Smooth muscle cell (in vitro differentiated cells): ENCODE results near the gene BAG5. TPM values are rescaled to one million over a fixed set of nuclear protein-coding genes. Genes with fewer than 3 reads are reported as not detected.

Source experiments
- DNase-seq: peaks from one replicate; lab custom pipeline; 2025; ENCODE audit not compliant: unreplicated experiment; lab: John Stamatoyannopoulos, UW
- H2AFZ ChIP-seq: fragments of 200-600 bp; sonication (generic); 2 replicates; pipeline ENCODE4 v1.6.0; 2016; ENCODE audit warnings: antibody characterized with exemption, low read depth, mild to moderate bottlenecking
- H3F3A ChIP-seq: fragments of 200-600 bp; sonication (generic); 2 replicates; pipeline ENCODE4 v1.6.0; 2017; ENCODE audit warnings: antibody characterized with exemption, low read depth
- H3K27ac ChIP-seq: fragments of 200-600 bp; sonication (generic); 2 replicates; pipeline ENCODE4 v1.5.1; 2016; ENCODE audit warnings: low read depth, mild to moderate bottlenecking
- H3K27me3 ChIP-seq: fragments of 200-600 bp; sonication (generic); 2 replicates; pipeline ENCODE4 v1.6.1; 2016; ENCODE audit warnings: low read depth, mild to moderate bottlenecking
- H3K36me3 ChIP-seq: fragments of 200-600 bp; sonication (generic); 2 replicates; pipeline ENCODE4 v1.5.1; 2016; ENCODE audit warnings: low read depth
- H3K4me1 ChIP-seq: fragments of 200-600 bp; sonication (generic); 2 replicates; pipeline ENCODE4 v1.5.1; 2016; ENCODE audit warnings: low read depth
- H3K4me2 ChIP-seq: fragments of 200-600 bp; sonication (generic); 2 replicates; pipeline ENCODE4 v1.6.0; 2016; ENCODE audit warnings: mild to moderate bottlenecking
- H3K4me3 ChIP-seq: fragments of 200-600 bp; sonication (generic); 2 replicates; pipeline ENCODE4 v1.5.1; 2016; ENCODE audit warnings: mild to moderate bottlenecking
- H3K79me2 ChIP-seq: fragments of 200-600 bp; sonication (generic); 2 replicates; pipeline ENCODE4 v1.6.0; 2016; ENCODE audit warnings: low read depth, mild to moderate bottlenecking
- H3K9ac ChIP-seq: fragments of 200-600 bp; sonication (generic); 2 replicates; pipeline ENCODE4 v1.6.0; 2016; ENCODE audit warnings: low read depth
- H3K9me3 ChIP-seq: fragments of 200-600 bp; sonication (generic); replicated peaks from 2 replicates; pipeline ENCODE4 v1.5.1; 2016; ENCODE audit warnings: low read depth
- H4K20me1 ChIP-seq: fragments of 200-600 bp; sonication (generic); 2 replicates; pipeline ENCODE4 v1.6.0; 2016; ENCODE audit warnings: low read depth
- WGBS: methylation state at CpG from one replicate; pipeline ENCODE4 v1.1.7; 2016; ENCODE audit warnings: low lambda C conversion rate; 5-methylcytosine and 5-hydroxymethylcytosine counted together
- polyA plus RNA-seq: library from polyadenylated mRNA; unstranded; fragments of >200 nt; fragmentation: Nextera tagmentation; extraction: Ambion mirVana; gene quantifications from 2 replicates; pipeline ENCODE4 v1.2.1, GENCODE V29; 2016
- total RNA-seq: library from RNA; depleted of rRNA; stranded (reverse); fragments of >200 nt; gene quantifications from 2 replicates; pipeline ENCODE4 v1.2.3, GENCODE V29; 2014
- TF ChIP-seq, protein P1 (sequence below): fragments of 200-600 bp; sonication (generic); IDR thresholded peaks from 2 replicates; pipeline ENCODE4 v1.5.1; 2017; ENCODE audit warnings: borderline replicate concordance, mild to moderate bottlenecking, antibody characterized with exemption; ENCODE audit not compliant: insufficient read depth, poor library complexity, severe bottlenecking

BAG5 gene
- total and polyA plus RNA-seq, 2 experiments from 2014 or later = 13.4 to 31.1 TPM

DNA sequence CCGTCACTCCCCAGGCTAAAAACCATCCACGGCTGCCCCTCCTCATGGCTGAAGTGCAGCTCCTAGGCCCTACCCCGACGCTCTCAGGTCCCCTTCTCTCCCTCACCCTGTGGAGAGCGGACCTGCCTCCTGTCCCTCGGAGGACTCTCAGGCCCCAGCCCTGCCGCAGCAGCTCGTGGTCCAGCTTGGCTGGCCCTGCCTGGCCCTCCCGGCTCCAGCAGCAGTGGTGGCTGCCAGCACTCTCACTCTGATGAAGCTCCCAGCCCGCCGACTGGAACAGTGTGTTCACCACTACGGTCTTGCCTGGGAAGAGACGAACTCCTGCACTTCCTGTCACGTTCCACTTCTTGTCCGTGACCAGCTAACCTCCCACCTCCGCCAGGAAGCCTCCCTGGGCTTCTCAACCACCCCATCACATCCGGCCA, 11.1 kb downstream of the BAG5 start:
- Histone ChIP-seq H2AFZ (no peak overlapping the region), H3K9me3 (no peaks in the 10 kb centered on the region), H3K79me2 (no peaks in the 10 kb centered on the region), H3K4me2 (no peak overlapping the region), H3K36me3 (no peaks in the 10 kb centered on the region), H3K27me3 (no peaks in the 10 kb centered on the region), H3K9ac (no peak overlapping the region), H3K27ac (no peak overlapping the region), H3F3A (no peaks in the 10 kb centered on the region), H4K20me1 (peaks cover 50% of the 10 kb centered on the region), H3K4me3 (no peak overlapping the region), H3K4me1 (no peaks in the 10 kb centered on the region)
- 89% methylated on average over 17 of the region's 17 CpGs for WGBS
- no peak for DNase-seq
- TF ChIP-seq, protein P1, sequence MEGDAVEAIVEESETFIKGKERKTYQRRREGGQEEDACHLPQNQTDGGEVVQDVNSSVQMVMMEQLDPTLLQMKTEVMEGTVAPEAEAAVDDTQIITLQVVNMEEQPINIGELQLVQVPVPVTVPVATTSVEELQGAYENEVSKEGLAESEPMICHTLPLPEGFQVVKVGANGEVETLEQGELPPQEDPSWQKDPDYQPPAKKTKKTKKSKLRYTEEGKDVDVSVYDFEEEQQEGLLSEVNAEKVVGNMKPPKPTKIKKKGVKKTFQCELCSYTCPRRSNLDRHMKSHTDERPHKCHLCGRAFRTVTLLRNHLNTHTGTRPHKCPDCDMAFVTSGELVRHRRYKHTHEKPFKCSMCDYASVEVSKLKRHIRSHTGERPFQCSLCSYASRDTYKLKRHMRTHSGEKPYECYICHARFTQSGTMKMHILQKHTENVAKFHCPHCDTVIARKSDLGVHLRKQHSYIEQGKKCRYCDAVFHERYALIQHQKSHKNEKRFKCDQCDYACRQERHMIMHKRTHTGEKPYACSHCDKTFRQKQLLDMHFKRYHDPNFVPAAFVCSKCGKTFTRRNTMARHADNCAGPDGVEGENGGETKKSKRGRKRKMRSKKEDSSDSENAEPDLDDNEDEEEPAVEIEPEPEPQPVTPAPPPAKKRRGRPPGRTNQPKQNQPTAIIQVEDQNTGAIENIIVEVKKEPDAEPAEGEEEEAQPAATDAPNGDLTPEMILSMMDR = no peak

DNA sequence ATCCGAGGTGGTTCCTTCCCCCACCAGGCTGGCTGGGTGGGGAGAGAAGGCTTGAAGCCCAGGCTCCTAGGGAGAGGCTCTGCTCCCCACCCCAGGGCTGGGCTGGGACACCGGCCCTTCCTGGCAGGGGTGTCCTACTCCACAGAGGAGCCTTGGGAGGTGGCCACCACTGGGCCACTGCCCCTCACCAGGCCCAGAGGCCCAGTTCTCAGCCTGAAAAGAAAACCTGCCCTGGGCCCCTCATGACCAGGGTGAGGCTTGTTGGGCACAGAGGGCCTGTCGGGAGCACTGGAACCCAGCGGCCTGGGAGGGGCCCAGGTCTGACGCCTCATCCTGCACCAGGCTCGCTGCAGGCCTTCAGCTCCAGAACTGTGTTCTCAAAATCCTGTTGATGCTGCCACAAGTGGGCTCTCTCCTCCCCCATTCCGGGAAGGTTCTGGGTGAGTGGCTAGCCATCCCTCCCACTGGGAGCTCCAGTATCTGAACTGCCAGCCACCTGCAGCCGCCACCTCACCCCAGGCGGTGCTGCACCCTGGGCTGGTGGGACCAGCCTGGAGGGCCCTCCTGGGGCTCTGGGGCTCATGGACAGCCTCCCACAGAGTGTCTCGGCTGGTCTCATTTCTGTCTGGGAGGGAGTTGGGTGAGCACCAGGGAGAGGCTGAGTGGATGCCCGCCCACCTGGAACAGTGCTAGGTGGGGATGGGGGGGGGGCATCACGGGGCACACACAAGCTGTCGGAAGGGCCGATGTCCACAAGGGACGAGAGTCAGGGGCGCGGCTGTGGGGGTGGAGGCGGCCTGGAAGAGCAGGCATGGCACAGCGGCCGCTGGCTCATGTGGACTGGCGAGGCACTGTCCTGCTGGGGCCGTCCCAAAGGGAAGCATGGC, 11.8 kb downstream of the BAG5 start:
- Histone ChIP-seq H3K9ac (no peak overlapping the region), H3K9me3 (no peaks in the 10 kb centered on the region), H3K4me2 (no peak overlapping the region), H3K4me1 (no peaks in the 10 kb centered on the region), H3K27ac (no peak overlapping the region), H2AFZ (no peak overlapping the region), H3K36me3 (no peaks in the 10 kb centered on the region), H3K27me3 (no peaks in the 10 kb centered on the region), H3K79me2 (no peaks in the 10 kb centered on the region), H4K20me1 (peaks cover 46% of the 10 kb centered on the region), H3K4me3 (no peak overlapping the region), H3F3A (no peaks in the 10 kb centered on the region)
- TF ChIP-seq, protein P1 = no peak
- DNase-seq = no peak
- 92% methylated on average over 11 of the region's 22 CpGs for WGBS

DNA sequence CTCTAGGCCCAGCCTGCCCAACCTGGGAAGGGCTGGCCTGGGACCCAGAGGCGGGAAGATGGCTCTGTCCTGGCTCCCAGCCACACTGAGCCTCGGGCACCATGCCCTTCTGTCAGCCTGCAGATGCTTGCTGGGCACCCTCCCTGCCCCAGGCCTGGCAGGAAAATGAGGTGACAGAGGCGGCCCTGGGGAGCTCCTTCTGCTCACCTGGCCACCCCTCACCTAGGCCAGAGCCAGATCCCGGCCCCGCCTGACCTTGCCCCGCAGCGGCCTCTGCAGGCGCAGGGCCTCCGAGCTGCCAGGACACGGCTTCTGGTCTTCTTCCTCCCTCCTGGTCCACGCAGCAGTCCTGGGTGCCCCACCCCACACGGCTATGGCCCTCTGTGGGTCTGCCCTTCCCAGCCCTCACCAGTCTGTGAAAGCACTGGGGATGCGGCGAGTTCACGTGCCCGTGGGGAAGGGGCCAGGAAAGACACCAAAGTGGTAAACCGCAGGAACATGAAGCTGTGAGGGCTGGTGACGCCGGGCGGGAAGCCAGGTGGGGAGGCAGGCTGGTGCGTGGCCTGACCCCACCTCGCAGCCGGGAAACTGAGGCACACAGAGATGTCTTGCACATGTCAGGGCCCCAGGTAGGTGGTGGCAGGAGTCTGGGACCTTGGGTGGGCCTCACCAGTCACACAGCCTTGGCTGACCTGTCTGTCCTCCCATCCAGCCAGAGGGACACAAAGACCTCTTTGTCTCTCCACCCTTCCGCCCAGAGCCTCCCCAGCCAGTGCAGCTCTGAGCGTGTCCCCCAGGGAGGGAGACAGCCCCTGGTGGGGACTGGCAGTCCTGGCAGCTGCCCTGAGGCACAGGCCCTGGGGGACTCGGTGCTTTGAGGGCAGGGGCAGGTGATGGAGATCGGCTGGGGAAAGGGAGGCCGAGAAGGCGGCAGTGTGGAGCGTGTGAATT, 12.8 kb downstream of the BAG5 start:
- Histone ChIP-seq H3K36me3 (no peaks in the 10 kb centered on the region), H3K79me2 (no peaks in the 10 kb centered on the region), H3K4me2 (no peak overlapping the region), H3K4me3 (no peak overlapping the region), H3K27me3 (no peaks in the 10 kb centered on the region), H2AFZ (no peak overlapping the region), H3F3A (no peaks in the 10 kb centered on the region), H3K4me1 (no peaks in the 10 kb centered on the region), H3K9me3 (no peaks in the 10 kb centered on the region), H3K9ac (no peak overlapping the region), H3K27ac (no peak overlapping the region), H4K20me1 (peaks cover 36% of the 10 kb centered on the region)
- DNase-seq = no peak
- TF ChIP-seq, protein P1 = no peak
- 88% methylated on average over 29 of the region's 30 CpGs for WGBS
